Measurements from ENCODE around the gene ECT2.

ECT2 gene

DNA sequence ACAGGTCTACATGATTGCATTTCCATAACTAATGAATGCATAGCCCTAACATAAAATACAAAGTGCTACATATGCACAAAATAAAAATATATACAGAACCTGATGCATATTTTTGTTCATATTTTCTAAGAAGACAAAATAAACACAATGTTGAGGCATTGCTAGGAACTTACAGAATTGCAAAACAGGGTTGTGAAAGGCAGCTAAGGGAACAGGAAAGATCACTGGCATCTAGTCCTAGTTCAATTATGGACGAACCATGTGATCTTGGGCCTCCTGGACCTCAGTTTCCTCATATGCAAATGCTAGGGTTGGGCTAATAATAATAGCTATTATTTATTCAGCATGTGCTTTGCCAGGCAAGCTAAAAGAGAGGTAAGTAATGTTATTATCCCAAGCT, 24.1 kb upstream of the ECT2 start:
- TF ChIP-seq, protein P1, sequence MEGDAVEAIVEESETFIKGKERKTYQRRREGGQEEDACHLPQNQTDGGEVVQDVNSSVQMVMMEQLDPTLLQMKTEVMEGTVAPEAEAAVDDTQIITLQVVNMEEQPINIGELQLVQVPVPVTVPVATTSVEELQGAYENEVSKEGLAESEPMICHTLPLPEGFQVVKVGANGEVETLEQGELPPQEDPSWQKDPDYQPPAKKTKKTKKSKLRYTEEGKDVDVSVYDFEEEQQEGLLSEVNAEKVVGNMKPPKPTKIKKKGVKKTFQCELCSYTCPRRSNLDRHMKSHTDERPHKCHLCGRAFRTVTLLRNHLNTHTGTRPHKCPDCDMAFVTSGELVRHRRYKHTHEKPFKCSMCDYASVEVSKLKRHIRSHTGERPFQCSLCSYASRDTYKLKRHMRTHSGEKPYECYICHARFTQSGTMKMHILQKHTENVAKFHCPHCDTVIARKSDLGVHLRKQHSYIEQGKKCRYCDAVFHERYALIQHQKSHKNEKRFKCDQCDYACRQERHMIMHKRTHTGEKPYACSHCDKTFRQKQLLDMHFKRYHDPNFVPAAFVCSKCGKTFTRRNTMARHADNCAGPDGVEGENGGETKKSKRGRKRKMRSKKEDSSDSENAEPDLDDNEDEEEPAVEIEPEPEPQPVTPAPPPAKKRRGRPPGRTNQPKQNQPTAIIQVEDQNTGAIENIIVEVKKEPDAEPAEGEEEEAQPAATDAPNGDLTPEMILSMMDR (IDR thresholded peaks at IDR 0.05) = no peak
- no peak for DNase-seq
- Mint-ChIP-seq H3K36me3 (ENCODE audit: low read depth) (peaks cover 4% of the 10 kb centered on the region), H3K27me3 (ENCODE audit: low read depth, poor library complexity) (peaks cover 4% of the 10 kb centered on the region), H3K27ac (no peak overlapping the region), H3K4me3 (no peak overlapping the region), H3K9me3 (peaks cover 11% of the 10 kb centered on the region), H3K4me1 (no peaks in the 10 kb centered on the region)

DNA sequence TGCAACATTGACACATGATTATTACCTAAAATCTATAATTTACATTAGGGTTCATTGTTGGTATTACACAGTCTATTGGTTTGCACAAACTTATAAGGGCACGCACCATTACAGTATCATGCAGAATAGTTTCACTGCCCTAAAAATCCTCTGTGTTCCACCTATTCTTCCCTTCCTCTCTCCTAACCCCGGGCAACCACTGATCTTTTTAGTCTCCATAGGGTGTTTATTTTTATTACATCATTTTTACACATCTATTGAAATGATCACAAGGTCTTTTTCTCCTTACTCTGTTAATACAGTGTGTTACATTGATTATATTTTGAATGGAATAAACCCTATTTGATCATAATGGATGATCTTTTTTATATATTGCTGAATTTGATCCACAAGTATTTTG, 15.5 kb upstream of the ECT2 start:
- Mint-ChIP-seq H3K27me3 (ENCODE audit: low read depth, poor library complexity) (peaks cover 8% of the 10 kb centered on the region), H3K36me3 (ENCODE audit: low read depth) (no peaks in the 10 kb centered on the region), H3K4me1 (no peaks in the 10 kb centered on the region), H3K4me3 (no peak overlapping the region), H3K9me3 (peaks cover 4% of the 10 kb centered on the region), H3K27ac (no peak overlapping the region)
- TF ChIP-seq, protein P1 (IDR thresholded peaks at IDR 0.05) = no peak
- DNase-seq = no peak

DNA sequence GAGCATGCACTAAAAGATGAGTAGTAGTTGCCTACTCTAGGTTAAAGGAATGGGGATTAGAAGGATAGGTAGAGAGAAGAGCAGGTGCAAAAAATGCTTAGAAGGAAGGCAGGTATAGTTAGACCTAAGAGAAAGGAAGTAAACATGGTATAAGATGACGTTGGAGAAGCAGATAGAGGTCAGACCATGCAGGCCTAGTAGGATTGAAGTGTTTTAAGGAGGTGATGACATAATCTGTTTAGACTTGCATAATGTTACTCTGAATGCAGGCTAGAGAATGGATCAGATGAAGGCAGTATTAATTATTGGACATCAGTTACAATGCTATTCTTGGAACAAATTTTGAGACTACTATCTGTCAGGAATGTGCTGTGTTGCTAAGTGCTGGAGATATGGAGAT, 11.1 kb upstream of the ECT2 start:
- DNase-seq = no peak

DNA sequence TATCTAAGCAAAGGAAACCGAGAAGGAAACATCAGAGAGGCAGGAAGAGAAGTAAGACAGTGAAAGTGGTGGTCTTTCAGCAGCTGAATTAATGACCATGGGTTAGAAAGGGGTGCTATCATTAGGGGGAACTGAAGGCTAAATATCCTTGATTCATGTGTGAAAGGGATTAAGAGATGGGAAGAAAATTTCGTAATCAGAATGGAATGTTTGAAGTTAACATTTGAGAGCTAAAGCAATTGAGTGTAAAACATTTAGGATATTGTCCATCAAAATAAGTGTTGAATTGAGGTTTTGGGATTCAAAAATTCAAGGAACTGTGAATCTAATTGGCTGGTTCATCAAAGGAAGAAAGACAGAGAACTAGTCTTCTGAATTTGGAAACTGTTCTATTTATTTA, 4.1 kb upstream of the ECT2 start:
- no peaks in the 10 kb centered on the region for H3K9me3 Mint-ChIP-seq
- no peaks in the 10 kb centered on the region for H3K36me3 Mint-ChIP-seq (ENCODE audit: low read depth)
- DNase-seq = no peak
- no peak overlapping the region for H3K4me3 Mint-ChIP-seq
- peaks cover 2% of the 10 kb centered on the region for H3K27me3 Mint-ChIP-seq (ENCODE audit: low read depth, poor library complexity)
- TF ChIP-seq, protein P1 (IDR thresholded peaks at IDR 0.05) = no peak
- no peak overlapping the region for H3K27ac Mint-ChIP-seq
- peaks cover 12% of the 10 kb centered on the region for H3K4me1 Mint-ChIP-seq

More for the DNA sequence above, 11.1 kb upstream of the ECT2 start:
- Mint-ChIP-seq H3K36me3 (ENCODE audit: low read depth) (no peaks in the 10 kb centered on the region), H3K4me3 (no peak overlapping the region), H3K27ac (no peak overlapping the region), H3K9me3 (peaks cover 4% of the 10 kb centered on the region), H3K27me3 (ENCODE audit: low read depth, poor library complexity) (no peaks in the 10 kb centered on the region), H3K4me1 (peaks cover 5% of the 10 kb centered on the region)
- TF ChIP-seq, protein P1 (IDR thresholded peaks at IDR 0.05) = no peak

DNA sequence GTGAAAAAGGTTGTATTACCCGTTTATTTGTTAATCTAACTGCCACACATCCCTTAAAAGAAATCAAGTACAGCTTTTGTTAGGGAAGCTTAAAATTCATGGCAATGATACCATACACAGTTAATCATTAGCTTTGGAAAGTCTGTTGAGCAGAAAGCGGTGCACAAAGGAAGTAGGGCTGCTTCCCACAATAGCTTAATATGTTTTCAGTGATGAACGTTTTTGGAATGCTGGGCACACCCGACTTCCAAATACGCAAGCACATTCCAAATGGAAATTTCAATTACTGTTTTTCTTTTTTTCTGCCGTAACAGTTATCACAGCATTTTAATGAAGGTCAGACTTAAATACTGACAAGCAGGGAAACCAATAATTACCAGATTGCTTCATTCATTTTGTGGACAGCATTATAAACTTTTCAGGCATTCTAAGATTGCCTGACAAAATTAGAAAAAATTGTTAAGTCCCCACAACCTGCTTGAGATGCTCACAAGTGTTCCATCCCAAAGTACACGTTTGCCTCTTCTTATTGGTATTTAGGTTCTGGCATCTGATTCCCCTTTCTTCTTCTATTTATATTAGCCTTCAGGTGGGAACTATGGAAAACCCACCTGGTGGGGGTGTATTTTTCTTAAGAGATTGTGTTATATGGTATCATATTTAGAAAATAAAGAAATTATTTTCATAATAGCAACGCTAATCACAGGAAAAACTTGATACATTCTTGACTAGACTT, 1.1 kb upstream of the ECT2 start:
- TF ChIP-seq, protein P1 (IDR thresholded peaks at IDR 0.05) = no peak
- Mint-ChIP-seq H3K9me3 (no peaks in the 10 kb centered on the region), H3K4me1 (peaks cover 31% of the 10 kb centered on the region), H3K4me3 (peak overlapping the region; percentile 97), H3K27me3 (ENCODE audit: low read depth, poor library complexity) (peaks cover 2% of the 10 kb centered on the region), H3K36me3 (ENCODE audit: low read depth) (peaks cover 18% of the 10 kb centered on the region), H3K27ac (no peak overlapping the region)
- DNase-seq = no peak

DNA sequence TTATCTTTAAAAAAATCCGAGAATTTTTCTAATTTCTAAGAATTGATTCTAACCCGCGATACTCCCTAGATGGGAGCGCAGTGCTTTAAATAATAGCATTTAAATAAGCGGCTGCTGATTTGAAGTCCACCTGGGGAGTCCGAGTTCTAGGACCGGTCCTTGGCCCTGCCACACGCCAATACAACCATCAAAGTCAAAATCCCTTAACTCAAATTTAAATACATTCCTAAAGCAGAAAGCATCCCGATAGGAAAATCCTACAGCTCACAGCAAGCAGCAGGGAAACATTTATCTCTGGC, 508 bp upstream of the ECT2 start:
- no peak for DNase-seq
- no peaks in the 10 kb centered on the region for H3K9me3 Mint-ChIP-seq
- TF ChIP-seq, protein P1 (IDR thresholded peaks at IDR 0.05) = no peak
- peaks cover 2% of the 10 kb centered on the region for H3K27me3 Mint-ChIP-seq (ENCODE audit: low read depth, poor library complexity)
- peaks cover 31% of the 10 kb centered on the region for H3K4me1 Mint-ChIP-seq
- peak overlapping the region; percentile 97 for H3K4me3 Mint-ChIP-seq
- peak overlapping the region; percentile 78 for H3K27ac Mint-ChIP-seq
- H3K36me3 Mint-ChIP-seq (ENCODE audit: low read depth) = peaks cover 23% of the 10 kb centered on the region
